Cardiac muscle cell (in vitro differentiated cells and primary cell): ENCODE data around the gene TMEM242. TPM values are rescaled to one million over a fixed set of nuclear protein-coding genes. Genes with fewer than 3 reads are reported as not detected.

Experiments used
- DNase-seq, 2 donors: peaks; one replicate each; pipeline versions ENCODE4 v3.0.0 to v3.0.0-alpha.2; 2010 to 2017; ENCODE audit warnings: low read depth in 1 of 2, low spot score in 1 of 2
- H3K27ac ChIP-seq: fragments of 200-600 bp; sonication (generic); 2 replicates; pipeline ENCODE4 v1.5.1; 2016
- H3K27me3 ChIP-seq: fragments of 200-600 bp; sonication (generic); 2 replicates; pipeline ENCODE4 v1.6.0; 2016; ENCODE audit warnings: control low read depth
- H3K36me3 ChIP-seq: fragments of 200-600 bp; sonication (generic); 2 replicates; pipeline ENCODE4 v1.5.1; 2016; ENCODE audit warnings: control low read depth
- H3K4me1 ChIP-seq: fragments of 200-600 bp; sonication (generic); 2 replicates; pipeline ENCODE4 v1.8.1; 2017; ENCODE audit warnings: low read depth, mild to moderate bottlenecking, mixed run types
- H3K4me3 ChIP-seq: fragments of 200-600 bp; sonication (generic); 2 replicates; pipeline ENCODE4 v1.5.1; 2016; ENCODE audit warnings: mild to moderate bottlenecking
- H3K9me3 ChIP-seq: fragments of 200-600 bp; sonication (generic); 2 replicates; pipeline ENCODE4 v1.5.1; 2017; ENCODE audit warnings: low read depth, mild to moderate bottlenecking, control low read depth
- CTCF ChIP-seq: IDR thresholded peaks from 2 replicates; pipeline ENCODE4 v1.5.1; 2012; ENCODE audit warnings: low read depth, mild to moderate bottlenecking, low read length
- polyA plus RNA-seq: library from polyadenylated mRNA; unstranded; fragments of >200 nt; fragmentation: Nextera tagmentation; extraction: Ambion mirVana; gene quantifications from 2 replicates; pipeline ENCODE4 v1.2.1, GENCODE V29; 2016
- total RNA-seq: library from RNA; depleted of rRNA; stranded (reverse); fragments of >200 nt; gene quantifications from 2 replicates; pipeline ENCODE4 v1.2.3, GENCODE V29; 2016

TMEM242 gene
- total and polyA plus RNA-seq, 2 experiments from 2014 or later, result 6.3 to 19.0 TPM

DNA sequence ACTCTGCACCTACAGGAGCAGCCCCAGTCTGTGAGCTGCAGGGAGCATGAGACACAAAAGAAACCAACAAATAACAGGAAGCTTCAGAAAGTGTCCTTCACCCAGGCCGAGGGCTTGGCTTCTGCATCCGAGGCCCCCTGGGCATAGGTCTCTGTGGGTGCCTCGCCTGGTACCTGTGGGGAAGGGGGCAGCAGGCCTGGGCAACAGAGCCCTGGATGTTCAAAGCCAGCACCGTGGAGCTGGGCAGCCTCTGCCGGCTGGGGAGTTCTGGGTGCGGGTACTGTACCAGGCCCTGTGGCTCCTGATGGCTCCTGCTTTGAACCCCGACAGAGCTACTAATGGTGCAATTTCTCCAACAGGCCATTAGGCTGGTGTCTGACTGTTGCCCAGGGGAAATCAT is 55.7 kb downstream of the TMEM242 start:
- no peak overlapping the region for H3K4me3 ChIP-seq
- no peaks in the 10 kb centered on the region for H3K27me3 ChIP-seq
- TF ChIP-seq CTCF, result no peak
- DNase-seq, result no peak
- no peak overlapping the region for H3K27ac ChIP-seq
- H3K4me1 ChIP-seq, result no peaks in the 10 kb centered on the region
- H3K36me3 ChIP-seq, result no peaks in the 10 kb centered on the region
- H3K9me3 ChIP-seq, result no peaks in the 10 kb centered on the region

DNA sequence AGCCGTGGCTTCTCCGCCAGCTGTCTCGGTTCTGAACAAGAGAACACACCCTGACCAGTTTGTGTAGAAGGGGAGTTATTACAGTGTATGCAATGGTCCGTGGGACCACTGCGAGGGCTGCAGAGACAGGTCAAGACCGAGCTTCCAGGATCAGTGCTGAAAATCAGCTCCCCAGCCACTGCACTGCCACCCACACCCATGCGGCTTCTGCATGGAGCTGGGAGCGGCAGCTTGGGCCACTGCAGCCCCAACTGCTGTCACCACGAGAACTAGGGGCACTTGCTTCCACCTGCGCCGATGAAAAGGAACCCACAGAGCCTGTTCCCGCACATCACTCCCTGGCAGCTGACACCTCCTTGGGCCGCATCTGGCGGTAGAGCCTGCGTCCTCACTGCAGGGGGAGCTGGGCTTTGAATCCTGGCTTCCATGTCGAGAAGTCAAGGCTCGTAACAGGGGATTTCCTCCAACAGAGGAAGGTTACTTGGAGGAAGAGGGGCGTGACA is 56.2 kb downstream of the TMEM242 start:
- no peak overlapping the region for H3K27ac ChIP-seq
- H3K36me3 ChIP-seq, result no peaks in the 10 kb centered on the region
- no peaks in the 10 kb centered on the region for H3K9me3 ChIP-seq
- no peak for TF ChIP-seq CTCF
- no peak overlapping the region for H3K4me3 ChIP-seq
- H3K27me3 ChIP-seq, result no peaks in the 10 kb centered on the region
- H3K4me1 ChIP-seq, result no peaks in the 10 kb centered on the region
- no peak for DNase-seq

DNA sequence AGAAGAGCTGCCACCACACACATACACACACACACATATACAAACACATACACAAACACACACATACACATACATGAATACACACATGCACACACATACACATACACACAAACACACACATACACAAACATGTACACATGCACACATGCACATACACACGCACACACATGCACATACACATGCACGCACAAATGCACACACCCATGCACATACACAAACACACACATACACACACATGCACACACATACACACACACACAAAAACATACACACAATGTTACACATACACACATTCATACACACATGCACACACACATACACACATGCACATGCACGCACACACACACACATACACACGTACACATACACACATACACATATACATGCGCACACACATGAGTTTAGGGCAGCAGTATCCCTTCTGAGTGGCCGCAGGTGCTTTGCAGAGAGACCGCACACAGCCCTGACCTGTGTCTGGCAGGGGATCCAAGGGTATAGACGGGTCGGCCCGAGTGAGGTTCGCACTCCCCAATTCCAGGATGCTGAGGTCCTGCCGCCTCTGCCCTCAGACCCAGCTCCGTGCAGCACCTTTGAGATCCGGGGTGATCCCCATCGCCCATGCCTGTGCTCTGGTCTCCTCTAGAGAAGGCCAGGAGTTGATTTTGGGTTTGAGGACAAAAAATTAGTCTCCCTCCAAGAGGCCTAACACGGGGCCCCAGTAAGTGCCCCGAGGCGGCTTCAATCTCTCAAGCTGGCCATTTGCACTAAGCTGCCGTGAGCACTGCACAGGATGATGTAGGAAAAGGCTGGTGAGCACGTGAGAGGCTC is 56.8 kb downstream of the TMEM242 start:
- H3K4me1 ChIP-seq, result no peaks in the 10 kb centered on the region
- no peaks in the 10 kb centered on the region for H3K27me3 ChIP-seq
- H3K27ac ChIP-seq, result no peak overlapping the region
- H3K36me3 ChIP-seq, result no peaks in the 10 kb centered on the region
- no peak for DNase-seq
- TF ChIP-seq CTCF, result no peak
- no peaks in the 10 kb centered on the region for H3K9me3 ChIP-seq
- no peak overlapping the region for H3K4me3 ChIP-seq

- Histone ChIP-seq H3K27me3 (no peaks in the 10 kb centered on the region), H3K27ac (no peak overlapping the region), H3K4me3 (no peak overlapping the region), H3K4me1 (no peaks in the 10 kb centered on the region), H3K9me3 (no peaks in the 10 kb centered on the region), H3K36me3 (no peaks in the 10 kb centered on the region)
- no peak for DNase-seq
- TF ChIP-seq CTCF, result no peak
These were observed 57.7 kb downstream of the TMEM242 start for GRCh38 chr6:157265635-157266034.

GRCh38 chr6:157265186-157265585 is 58.1 kb downstream of the TMEM242 start:
- TF ChIP-seq CTCF, result no peak
- Histone ChIP-seq H3K9me3 (no peaks in the 10 kb centered on the region), H3K36me3 (no peaks in the 10 kb centered on the region), H3K4me3 (no peak overlapping the region), H3K27me3 (no peaks in the 10 kb centered on the region), H3K4me1 (no peaks in the 10 kb centered on the region), H3K27ac (no peak overlapping the region)
- DNase-seq, result no peak
